ENCODE data around the gene FKBP15.

The FKBP15 gene

DNA sequence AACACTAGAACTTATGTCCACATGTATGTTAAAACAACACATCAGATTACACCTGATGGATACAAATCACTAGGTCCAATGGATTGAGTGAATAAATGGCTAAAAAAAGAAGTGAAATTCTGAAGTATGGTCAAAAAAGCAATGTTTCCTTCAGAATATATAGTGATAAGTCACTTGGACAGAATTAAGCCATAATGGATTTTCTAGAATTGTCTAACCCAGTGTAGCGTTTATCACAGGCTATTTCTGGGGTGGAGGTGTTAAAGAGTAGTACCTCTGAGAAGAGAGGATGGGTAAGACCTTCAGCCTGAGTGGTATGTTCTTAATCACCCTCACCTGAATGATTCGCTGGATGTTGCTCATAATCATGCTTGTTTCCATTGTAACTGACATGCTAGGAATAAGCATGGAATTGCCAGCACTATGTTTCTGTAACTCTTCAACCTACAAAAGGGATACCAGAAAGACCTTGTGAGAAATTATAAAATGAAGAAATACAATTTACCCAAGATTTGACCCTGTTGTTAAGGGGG is 37.1 kb downstream of the FKBP15 start:
- DNase-seq (ENCODE audit: low read depth) = no peak

DNA sequence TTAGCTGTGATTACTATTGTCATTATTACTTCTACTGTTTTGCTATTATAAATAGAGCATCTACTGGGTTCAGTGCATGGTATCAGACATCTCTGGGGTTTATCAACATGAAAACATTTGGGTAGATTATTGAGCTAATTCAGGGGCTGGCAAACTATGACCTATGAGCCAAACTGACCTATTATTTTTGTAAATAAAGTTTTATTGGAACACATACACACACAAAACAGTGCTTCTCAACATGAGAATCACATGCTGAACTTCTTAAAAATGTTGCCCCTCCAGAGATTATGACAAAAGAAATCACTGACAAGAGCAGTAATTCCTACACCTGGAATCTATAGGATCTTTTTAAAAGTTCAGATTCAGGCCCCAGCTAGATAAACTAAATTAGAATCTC is 39.9 kb downstream of the FKBP15 start:
- no peak for DNase-seq (ENCODE audit: low read depth)

GRCh38 chr9:113179839-113180238 is 41.2 kb downstream of the FKBP15 start:
- no peak for DNase-seq (ENCODE audit: low read depth)

DNA sequence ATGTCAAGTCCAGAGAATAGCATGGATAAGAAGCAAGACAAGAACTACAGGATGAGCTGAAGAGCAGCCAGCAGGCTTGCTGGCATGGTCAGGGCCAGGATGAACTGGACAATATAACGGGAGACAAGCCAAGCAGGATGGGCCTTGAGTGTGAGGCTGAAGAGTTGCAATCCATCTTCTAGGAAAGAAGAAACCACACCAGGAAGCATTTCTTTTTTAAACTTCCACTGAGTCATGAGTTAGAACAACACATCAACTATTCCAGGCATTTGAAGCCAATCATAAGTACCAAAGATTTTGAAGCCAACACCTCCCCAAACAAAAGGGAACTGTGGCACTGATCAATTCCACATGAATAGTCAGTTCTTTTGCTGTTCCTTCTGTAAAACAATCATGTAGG is 43.0 kb downstream of the FKBP15 start:
- no peak for DNase-seq (ENCODE audit: low read depth)

- no peak for DNase-seq (ENCODE audit: low read depth)
These were observed 43.8 kb downstream of the FKBP15 start for GRCh38 chr9:113177251-113177650.

- no peak for DNase-seq (ENCODE audit: low read depth)
These were observed 44.3 kb downstream of the FKBP15 start for GRCh38 chr9:113176803-113177202.

GRCh38 chr9:113173341-113173740 is 47.7 kb downstream of the FKBP15 start:
- no peak for DNase-seq (ENCODE audit: low read depth)

DNA sequence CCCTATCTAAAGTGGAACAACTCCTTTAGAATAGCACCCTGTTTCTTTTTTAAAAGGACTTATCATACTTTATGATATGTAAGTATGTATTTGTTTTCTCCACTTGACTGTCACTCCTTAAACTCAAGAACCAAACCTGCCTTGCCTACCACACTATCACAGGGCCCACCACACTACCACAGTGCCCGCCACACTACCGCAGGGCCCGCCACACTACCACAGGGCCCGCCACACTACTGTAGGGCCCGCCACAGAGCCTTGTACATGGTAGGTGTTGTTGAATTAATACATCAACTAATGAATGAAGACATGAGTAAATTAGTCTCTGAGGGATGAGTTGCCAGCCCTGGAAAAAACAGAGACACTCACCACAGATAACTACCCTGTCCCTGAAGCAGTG is 52.3 kb downstream of the FKBP15 start:
- DNase-seq (ENCODE audit: low read depth) = no peak

GRCh38 chr9:113166039-113166438 is 55.0 kb downstream of the FKBP15 start:
- no peak for DNase-seq (ENCODE audit: low read depth)

GRCh38 chr9:113164536-113165300 is 56.4 kb downstream of the FKBP15 start:
- no peak for DNase-seq (ENCODE audit: low read depth)

GRCh38 chr9:113163001-113163400 is 58.1 kb downstream of the FKBP15 start:
- DNase-seq (ENCODE audit: low read depth) = no peak

- DNase-seq (ENCODE audit: low read depth) = no peak
These were observed 60.5 kb downstream of the FKBP15 start for GRCh38 chr9:113160571-113160970.

- DNase-seq (ENCODE audit: low read depth) = no peak
These were observed 62.6 kb downstream of the FKBP15 start for GRCh38 chr9:113158446-113158845.

GRCh38 chr9:113156880-113157279 is 64.2 kb downstream of the FKBP15 start:
- DNase-seq (ENCODE audit: low read depth) = no peak

DNA sequence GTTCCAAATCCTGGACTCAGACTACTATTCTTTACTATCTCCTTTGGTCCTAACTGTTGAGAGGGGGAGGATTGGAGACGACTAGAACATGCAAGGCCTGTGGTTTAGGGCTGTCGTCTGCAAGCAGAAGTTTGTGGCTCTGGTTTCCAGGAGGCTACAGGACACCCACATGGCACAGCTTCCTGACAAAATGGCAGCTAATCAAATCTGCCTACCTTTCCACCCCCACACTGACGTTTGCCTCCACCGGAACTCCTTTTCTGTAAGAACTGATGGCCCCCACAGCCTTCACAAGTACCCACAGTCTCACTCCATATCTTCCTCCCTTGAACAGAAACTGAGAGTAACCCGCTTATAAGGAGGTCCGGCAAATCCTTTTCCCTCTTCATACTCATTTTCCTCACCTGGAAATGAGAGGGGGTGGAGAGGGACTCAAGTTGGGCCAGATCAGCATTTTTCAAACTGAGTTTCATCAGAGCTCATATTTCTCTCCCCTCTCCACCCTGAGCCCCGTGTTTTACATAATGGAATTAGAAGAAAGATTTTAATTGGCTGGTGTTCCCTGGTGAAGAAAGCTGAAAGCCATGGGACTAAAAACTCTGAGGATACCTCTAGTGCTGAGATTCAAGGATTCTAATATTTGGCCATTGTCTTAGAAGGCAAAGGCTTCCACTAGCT is 65.0 kb downstream of the FKBP15 start:
- DNase-seq (ENCODE audit: low read depth) = no peak

- no peak for DNase-seq (ENCODE audit: low read depth)
These were observed 66.1 kb downstream of the FKBP15 start for GRCh38 chr9:113154946-113155345.

- no peak for DNase-seq (ENCODE audit: low read depth)
These were observed 66.6 kb downstream of the FKBP15 start for GRCh38 chr9:113154471-113154870.

DNA sequence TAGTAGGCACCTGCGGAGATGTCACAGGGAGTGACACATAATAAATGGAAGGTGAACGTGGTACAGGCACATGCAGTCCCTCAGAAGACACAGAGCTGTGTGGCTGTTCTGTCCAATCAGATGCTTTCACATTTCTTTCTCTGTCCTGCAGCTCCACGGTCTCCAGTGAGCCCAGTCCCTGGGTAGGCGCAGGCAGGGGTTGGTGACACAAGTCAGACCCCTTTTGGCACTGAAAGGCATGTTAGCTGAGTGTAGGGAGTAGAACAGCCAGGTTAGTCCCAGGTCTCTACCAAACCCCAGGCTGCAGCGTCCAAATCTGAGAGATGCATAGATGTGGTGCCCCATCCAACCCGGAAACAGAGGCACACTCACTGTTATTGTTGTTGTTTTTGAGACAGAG is 67.5 kb downstream of the FKBP15 start:
- no peak for DNase-seq (ENCODE audit: low read depth)

DNA sequence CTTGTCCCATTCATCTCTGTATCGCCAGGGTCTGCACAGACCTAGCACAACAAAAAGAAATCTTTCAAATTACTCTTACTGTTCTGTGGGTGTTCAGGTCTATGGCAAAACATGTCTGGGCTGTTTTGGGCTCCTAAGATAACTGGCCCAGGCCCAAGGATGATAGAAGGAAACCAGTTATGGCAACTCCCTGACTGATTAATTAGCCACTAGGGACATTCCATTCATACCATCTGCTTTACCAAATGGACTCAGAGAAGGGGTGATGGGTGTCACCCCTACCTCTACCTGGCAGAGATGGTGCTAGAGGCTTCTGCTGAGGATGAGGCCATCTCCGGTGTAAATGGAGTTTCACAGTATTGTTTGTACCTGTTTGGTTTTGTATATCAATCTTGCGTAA is 68.4 kb downstream of the FKBP15 start:
- DNase-seq (ENCODE audit: low read depth) = no peak

DNA sequence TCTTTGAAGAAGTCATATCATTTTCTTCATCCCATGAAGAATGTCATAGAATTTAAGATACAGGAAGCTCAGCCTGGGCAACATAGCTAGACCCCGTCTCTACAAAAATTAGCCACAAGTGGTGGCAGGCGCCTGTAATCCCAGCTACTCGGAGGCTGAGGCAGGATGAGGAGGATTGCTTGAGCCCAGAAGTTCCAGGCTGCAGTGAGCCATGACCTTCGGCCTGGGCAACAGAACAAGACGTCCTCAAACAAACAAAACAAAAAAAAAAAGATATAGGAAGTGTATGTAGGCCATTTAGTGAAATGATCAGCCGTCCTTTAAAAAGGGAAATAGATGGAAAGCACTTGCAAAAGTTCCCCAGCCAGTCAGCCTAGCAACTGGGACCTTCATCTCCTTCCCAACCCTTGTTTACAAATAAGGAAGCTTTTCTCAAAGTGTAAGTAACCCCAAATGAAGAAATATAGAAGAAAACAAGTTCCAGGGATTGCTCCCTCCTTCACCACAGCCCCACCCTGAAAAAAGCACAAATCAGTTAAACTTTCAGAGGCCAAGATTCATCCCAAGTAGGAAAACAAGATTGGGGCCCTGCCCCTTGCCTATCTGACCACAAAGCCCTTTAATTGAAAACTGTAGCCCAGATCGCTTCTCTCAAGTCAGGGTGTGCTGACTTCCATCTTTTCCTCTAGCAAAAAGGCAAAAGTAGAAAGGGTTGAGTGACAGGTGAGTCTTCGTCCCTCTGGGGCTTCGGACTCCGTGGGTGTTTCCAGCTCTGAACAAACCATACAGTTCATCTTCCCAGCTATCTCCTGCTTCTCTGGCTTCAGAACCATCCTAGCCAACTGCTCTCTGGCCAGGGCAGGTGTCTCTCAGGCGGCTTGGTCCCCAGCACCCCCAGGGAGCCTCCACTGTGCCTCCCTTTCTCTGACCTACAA is 69.1 kb downstream of the FKBP15 start:
- DNase-seq (ENCODE audit: low read depth) = no peak

- peak; percentile 73 for DNase-seq (ENCODE audit: low read depth)
These were observed 70.1 kb downstream of the FKBP15 start, which contains the start of gene SLC31A2 for GRCh38 chr9:113150670-113151611. Gene SLC31A2 (plus strand): TSS chr9:113151007. CDS start chr9:113151075, 68 bp downstream.
